AG09309 (cell line): ENCODE results near the gene SKA1.
"Not testable (repeated sequence)": the region's sequence is repeated elsewhere in the genome, so short reads cannot be mapped to it uniquely, and the experiment has no call there.

ENCODE experiments used
- DNase-seq: peaks from one replicate; pipeline ENCODE4 v3.0.0-alpha.2; 2010; ENCODE audit warnings: low read depth
- H3K4me3 ChIP-seq: 2 replicates; pipeline ENCODE4 v1.5.1; 2011; ENCODE audit warnings: mild to moderate bottlenecking, low read depth, low read length, moderate library complexity; ENCODE audit not compliant: control insufficient read depth
- CTCF ChIP-seq: IDR thresholded peaks from 2 replicates; pipeline ENCODE4 v1.5.1; 2011; ENCODE audit warnings: mild to moderate bottlenecking, low read depth, low read length, inconsistent platforms; ENCODE audit not compliant: insufficient read depth, control insufficient read depth; ENCODE audit errors: missing control alignments

Gene SKA1

GRCh38 chr18:50398099-50398498 lies 23.3 kb downstream of the SKA1 start:
- DNase-seq = no peak
- H3K4me3 ChIP-seq = no peak overlapping the region
- TF ChIP-seq CTCF = no peak

GRCh38 chr18:50398947-50399346 lies 24.1 kb downstream of the SKA1 start:
- TF ChIP-seq CTCF = no peak
- no peak for DNase-seq
- H3K4me3 ChIP-seq = no peak overlapping the region

GRCh38 chr18:50399582-50399981 lies 24.7 kb downstream of the SKA1 start:
- TF ChIP-seq CTCF = no peak
- H3K4me3 ChIP-seq = no peak overlapping the region
- DNase-seq = no peak

- H3K4me3 ChIP-seq, DNase-seq: not testable (repeated sequence)
Measured at GRCh38 chr18:50400438-50400837, 25.6 kb downstream of the SKA1 start.

- no peak overlapping the region for H3K4me3 ChIP-seq
- DNase-seq = no peak
- no peak for TF ChIP-seq CTCF
Measured at GRCh38 chr18:50401295-50401694, 26.4 kb downstream of the SKA1 start.

- TF ChIP-seq CTCF = no peak
- H3K4me3 ChIP-seq = no peak overlapping the region
- DNase-seq = no peak
Measured at GRCh38 chr18:50401888-50402287, 27.0 kb downstream of the SKA1 start.

- H3K4me3 ChIP-seq, DNase-seq: not testable (repeated sequence)
Measured at GRCh38 chr18:50404752-50405581, 30.1 kb downstream of the SKA1 start.
